Neural cell (in vitro differentiated cells): ENCODE measurements around the gene MSMP. TPM values are rescaled to one million over a fixed set of nuclear protein-coding genes. Genes with fewer than 3 reads are reported as not detected.
A peak's percentile ranks its signal among the peaks of the same experiment; 100 is the strongest.

Source experiments
- H2AFZ ChIP-seq: fragments of 200-600, 300-800 bp; sonication (generic), shearing (Covaris generic); 2 replicates; pipeline ENCODE4 v1.6.0; 2014; ENCODE audit warnings: low read depth, mild to moderate bottlenecking, antibody characterized with exemption, low read length, moderate library complexity
- H3F3A ChIP-seq: fragments of 200-600 bp; shearing (Covaris generic); 2 replicates; pipeline ENCODE4 v1.6.1; 2016; ENCODE audit warnings: mild to moderate bottlenecking, moderate library complexity, mixed read lengths, antibody characterized with exemption, low read length; ENCODE audit not compliant: insufficient read depth, poor library complexity, severe bottlenecking
- H3K27ac ChIP-seq: fragments of 200-600, 300-800 bp; sonication (generic), shearing (Covaris generic); 2 replicates; pipeline ENCODE4 v1.5.1; 2014; ENCODE audit warnings: mild to moderate bottlenecking, low read length, moderate library complexity
- H3K27me3 ChIP-seq: fragments of 300-800, 200-600 bp; sonication (generic), shearing (Covaris generic); 2 replicates; pipeline ENCODE4 v1.6.0; 2014; ENCODE audit warnings: mild to moderate bottlenecking, low read depth, low read length, moderate library complexity; ENCODE audit not compliant: insufficient read depth
- H3K36me3 ChIP-seq: fragments of 300-800, 200-600 bp; sonication (generic), shearing (Covaris generic); 2 replicates; pipeline ENCODE4 v1.5.1; 2014; ENCODE audit warnings: mild to moderate bottlenecking, antibody characterized with exemption, low read length, moderate library complexity; ENCODE audit not compliant: insufficient read depth
- H3K4me2 ChIP-seq: fragments of 300-800, 200-600 bp; sonication (generic), shearing (Covaris generic); 2 replicates; pipeline ENCODE4 v1.6.0; 2014; ENCODE audit warnings: mild to moderate bottlenecking, low read length
- H3K4me3 ChIP-seq: fragments of 300-800, 200-600 bp; sonication (generic), shearing (Covaris generic); 2 replicates; pipeline ENCODE4 v1.5.1; 2014; ENCODE audit warnings: mild to moderate bottlenecking, low read length, moderate library complexity
- H3K79me2 ChIP-seq: fragments of 200-600 bp; shearing (Covaris generic); replicated peaks from 2 replicates; pipeline ENCODE4 v1.6.0; 2014; ENCODE audit warnings: mild to moderate bottlenecking, low read length, moderate library complexity; ENCODE audit not compliant: insufficient read depth
- H3K9ac ChIP-seq: fragments of 300-800, 200-600 bp; sonication (generic), shearing (Covaris generic); 2 replicates; pipeline ENCODE4 v1.6.1; 2016; ENCODE audit warnings: mild to moderate bottlenecking, low read length, mixed read lengths
- H3K9me2 ChIP-seq: fragments of 200-600 bp; shearing (Covaris generic); 2 replicates; pipeline ENCODE4 v1.6.1; 2016; ENCODE audit warnings: mild to moderate bottlenecking, low read length, mixed read lengths; ENCODE audit not compliant: insufficient read depth
- H3K9me3 ChIP-seq: fragments of 200-600, 300-800 bp; sonication (generic), shearing (Covaris generic); 2 replicates; pipeline ENCODE4 v1.6.1; 2016; ENCODE audit warnings: mild to moderate bottlenecking, mixed run types, low read length, moderate library complexity, mixed read lengths
- H4K20me1 ChIP-seq: fragments of 200-600 bp; shearing (Covaris generic); 2 replicates; pipeline ENCODE4 v1.6.1; 2016; ENCODE audit warnings: mild to moderate bottlenecking, mixed run types; ENCODE audit not compliant: insufficient read depth
- EP300 ChIP-seq: fragments of 450-650 bp; conservative IDR thresholded peaks from 2 replicates; pipeline ENCODE4 v1.6.1; 2014; ENCODE audit warnings: antibody characterized with exemption, mild to moderate bottlenecking, moderate library complexity; ENCODE audit not compliant: poor library complexity, severe bottlenecking
- EZH2 ChIP-seq: fragments of 200-600, 300-800 bp; shearing (Covaris generic), sonication (generic); IDR thresholded peaks from 2 replicates; pipeline ENCODE4 v1.6.1; 2014; ENCODE audit warnings: antibody characterized with exemption, low read length, borderline replicate concordance, mild to moderate bottlenecking; ENCODE audit not compliant: insufficient read depth, poor library complexity, severe bottlenecking
- MXI1 ChIP-seq: fragments of 450-650 bp; conservative IDR thresholded peaks from 2 replicates; pipeline ENCODE4 v1.6.1; 2014; ENCODE audit warnings: antibody characterized with exemption, mild to moderate bottlenecking; ENCODE audit not compliant: poor library complexity, severe bottlenecking
- POLR2AphosphoS5 ChIP-seq: IDR thresholded peaks from 2 replicates; pipeline ENCODE4 v1.6.1; 2012
- RAD21 ChIP-seq: fragments of 450-650 bp; conservative IDR thresholded peaks from 2 replicates; pipeline ENCODE4 v1.6.1; 2014; ENCODE audit warnings: antibody characterized with exemption, mild to moderate bottlenecking, moderate library complexity
- SMC3 ChIP-seq: fragments of 450-650 bp; conservative IDR thresholded peaks from 2 replicates; pipeline ENCODE4 v1.6.1; 2014; ENCODE audit warnings: antibody characterized with exemption, mild to moderate bottlenecking, moderate library complexity; ENCODE audit not compliant: poor library complexity
- TAF1 ChIP-seq: IDR thresholded peaks from 2 replicates; pipeline ENCODE4 v1.6.1; 2012; ENCODE audit warnings: low read depth
- polyA plus RNA-seq: library from polyadenylated mRNA; depleted of rRNA; stranded (reverse); fragments of >200 nt; gene quantifications from 2 replicates; pipeline ENCODE4 v1.2.3, GENCODE V29; 2014
- TF ChIP-seq, protein P1 (sequence below): fragments of 450-650 bp; IDR thresholded peaks from 2 replicates; pipeline ENCODE4 v1.5.1; 2014; ENCODE audit warnings: antibody characterized with exemption, mild to moderate bottlenecking, moderate library complexity; ENCODE audit not compliant: poor library complexity, severe bottlenecking
- TF ChIP-seq, protein P2 (sequence below): IDR thresholded peaks from 2 replicates; pipeline ENCODE4 v1.6.1; 2012; ENCODE audit warnings: borderline replicate concordance

MSMP gene
- polyA plus RNA-seq, 1 donor from 2014 or later, result not detected

DNA sequence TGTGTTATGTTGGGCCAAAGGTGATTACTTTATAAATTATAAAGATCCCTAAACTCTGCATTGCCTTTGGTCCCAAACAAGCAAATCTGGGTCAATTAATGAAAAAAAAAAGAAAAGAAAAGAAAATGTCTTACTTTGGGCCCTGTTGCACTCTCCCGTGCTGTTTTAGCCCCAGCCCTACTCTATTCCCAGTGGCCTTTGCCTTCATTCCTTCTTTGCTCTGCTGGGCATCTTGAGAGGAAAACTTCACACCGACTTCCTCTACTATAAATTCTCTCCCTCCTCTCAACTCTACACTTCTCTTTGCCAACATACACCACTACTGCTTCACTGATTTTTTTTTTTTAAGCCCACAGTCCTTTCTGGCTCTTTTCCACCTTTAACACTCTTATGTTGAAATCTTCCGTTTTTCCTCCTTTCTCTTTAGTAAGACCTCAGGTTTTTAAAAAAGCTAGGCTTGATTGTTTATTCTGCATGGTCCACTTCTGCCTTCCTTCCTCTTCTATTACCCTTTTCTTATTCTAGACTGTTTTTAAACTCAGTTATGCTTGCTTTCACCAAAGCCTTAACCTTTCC is 4.5 kb upstream of the MSMP start:
- Histone ChIP-seq H3K4me3 (no peak overlapping the region), H3K9ac (no peak overlapping the region)

DNA sequence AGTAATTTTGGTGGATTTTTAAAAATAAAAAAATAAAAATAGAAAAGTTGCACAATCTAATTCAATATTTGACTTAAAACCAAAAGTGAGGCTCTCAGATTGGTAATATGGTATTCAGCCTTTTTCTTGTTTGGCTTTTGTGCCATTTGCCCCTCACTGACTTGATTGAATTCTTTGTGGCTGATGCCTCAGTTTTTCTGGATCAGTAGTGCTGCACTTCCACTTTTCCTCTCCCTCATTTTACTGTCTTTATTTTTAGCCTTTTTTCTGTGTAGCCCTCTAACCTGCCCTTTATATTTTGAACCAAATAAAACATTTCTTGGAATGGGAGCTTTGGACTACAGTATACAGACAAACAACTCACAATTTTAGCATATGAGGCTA is 3.8 kb upstream of the MSMP start:
- H2AFZ ChIP-seq, result no peak overlapping the region
- peak overlapping the region; percentile 67 for H3K4me3 ChIP-seq
- no peaks in the 10 kb centered on the region for H4K20me1 ChIP-seq
- TF ChIP-seq MXI1, result no peak
- no peak for TF ChIP-seq EZH2
- H3K27me3 ChIP-seq, result no peaks in the 10 kb centered on the region
- H3K27ac ChIP-seq, result no peak overlapping the region
- H3F3A ChIP-seq, result no peaks in the 10 kb centered on the region
- no peaks in the 10 kb centered on the region for H3K79me2 ChIP-seq
- H3K9me3 ChIP-seq, result no peaks in the 10 kb centered on the region
- H3K4me2 ChIP-seq, result no peak overlapping the region
- H3K9me2 ChIP-seq, result no peaks in the 10 kb centered on the region
- H3K36me3 ChIP-seq, result peaks cover 6% of the 10 kb centered on the region
- no peak overlapping the region for H3K9ac ChIP-seq

More for the DNA sequence above, 4.5 kb upstream of the MSMP start:
- no peaks in the 10 kb centered on the region for H4K20me1 ChIP-seq
- H3K27ac ChIP-seq, result no peak overlapping the region
- peaks cover 6% of the 10 kb centered on the region for H3K36me3 ChIP-seq
- no peaks in the 10 kb centered on the region for H3K9me2 ChIP-seq
- TF ChIP-seq SMC3 (no peak), RAD21 (no peak), MXI1 (no peak), EP300 (no peak), POLR2AphosphoS5 (no peak), TAF1 (no peak), EZH2 (no peak)
- TF ChIP-seq, protein P1, sequence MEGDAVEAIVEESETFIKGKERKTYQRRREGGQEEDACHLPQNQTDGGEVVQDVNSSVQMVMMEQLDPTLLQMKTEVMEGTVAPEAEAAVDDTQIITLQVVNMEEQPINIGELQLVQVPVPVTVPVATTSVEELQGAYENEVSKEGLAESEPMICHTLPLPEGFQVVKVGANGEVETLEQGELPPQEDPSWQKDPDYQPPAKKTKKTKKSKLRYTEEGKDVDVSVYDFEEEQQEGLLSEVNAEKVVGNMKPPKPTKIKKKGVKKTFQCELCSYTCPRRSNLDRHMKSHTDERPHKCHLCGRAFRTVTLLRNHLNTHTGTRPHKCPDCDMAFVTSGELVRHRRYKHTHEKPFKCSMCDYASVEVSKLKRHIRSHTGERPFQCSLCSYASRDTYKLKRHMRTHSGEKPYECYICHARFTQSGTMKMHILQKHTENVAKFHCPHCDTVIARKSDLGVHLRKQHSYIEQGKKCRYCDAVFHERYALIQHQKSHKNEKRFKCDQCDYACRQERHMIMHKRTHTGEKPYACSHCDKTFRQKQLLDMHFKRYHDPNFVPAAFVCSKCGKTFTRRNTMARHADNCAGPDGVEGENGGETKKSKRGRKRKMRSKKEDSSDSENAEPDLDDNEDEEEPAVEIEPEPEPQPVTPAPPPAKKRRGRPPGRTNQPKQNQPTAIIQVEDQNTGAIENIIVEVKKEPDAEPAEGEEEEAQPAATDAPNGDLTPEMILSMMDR, result no peak
- TF ChIP-seq, protein P2, sequence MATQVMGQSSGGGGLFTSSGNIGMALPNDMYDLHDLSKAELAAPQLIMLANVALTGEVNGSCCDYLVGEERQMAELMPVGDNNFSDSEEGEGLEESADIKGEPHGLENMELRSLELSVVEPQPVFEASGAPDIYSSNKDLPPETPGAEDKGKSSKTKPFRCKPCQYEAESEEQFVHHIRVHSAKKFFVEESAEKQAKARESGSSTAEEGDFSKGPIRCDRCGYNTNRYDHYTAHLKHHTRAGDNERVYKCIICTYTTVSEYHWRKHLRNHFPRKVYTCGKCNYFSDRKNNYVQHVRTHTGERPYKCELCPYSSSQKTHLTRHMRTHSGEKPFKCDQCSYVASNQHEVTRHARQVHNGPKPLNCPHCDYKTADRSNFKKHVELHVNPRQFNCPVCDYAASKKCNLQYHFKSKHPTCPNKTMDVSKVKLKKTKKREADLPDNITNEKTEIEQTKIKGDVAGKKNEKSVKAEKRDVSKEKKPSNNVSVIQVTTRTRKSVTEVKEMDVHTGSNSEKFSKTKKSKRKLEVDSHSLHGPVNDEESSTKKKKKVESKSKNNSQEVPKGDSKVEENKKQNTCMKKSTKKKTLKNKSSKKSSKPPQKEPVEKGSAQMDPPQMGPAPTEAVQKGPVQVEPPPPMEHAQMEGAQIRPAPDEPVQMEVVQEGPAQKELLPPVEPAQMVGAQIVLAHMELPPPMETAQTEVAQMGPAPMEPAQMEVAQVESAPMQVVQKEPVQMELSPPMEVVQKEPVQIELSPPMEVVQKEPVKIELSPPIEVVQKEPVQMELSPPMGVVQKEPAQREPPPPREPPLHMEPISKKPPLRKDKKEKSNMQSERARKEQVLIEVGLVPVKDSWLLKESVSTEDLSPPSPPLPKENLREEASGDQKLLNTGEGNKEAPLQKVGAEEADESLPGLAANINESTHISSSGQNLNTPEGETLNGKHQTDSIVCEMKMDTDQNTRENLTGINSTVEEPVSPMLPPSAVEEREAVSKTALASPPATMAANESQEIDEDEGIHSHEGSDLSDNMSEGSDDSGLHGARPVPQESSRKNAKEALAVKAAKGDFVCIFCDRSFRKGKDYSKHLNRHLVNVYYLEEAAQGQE, result no peak
- no peak overlapping the region for H2AFZ ChIP-seq
- no peak overlapping the region for H3K4me2 ChIP-seq
- no peaks in the 10 kb centered on the region for H3K79me2 ChIP-seq
- no peaks in the 10 kb centered on the region for H3K27me3 ChIP-seq
- no peaks in the 10 kb centered on the region for H3F3A ChIP-seq
- H3K9me3 ChIP-seq, result no peaks in the 10 kb centered on the region
